Measurements from ENCODE around the gene HMGB4.

- TF ChIP-seq POLR2A (IDR thresholded peaks at IDR 0.05; ENCODE audit: low read depth, low read length) (no peak), USF2 (IDR thresholded peaks at IDR 0.05; ENCODE audit: low read depth, low read length) (no peak), CTCF (conservative IDR thresholded peaks at IDR 0.05; ENCODE audit: low read depth, low read length) (no peak), CEBPB (IDR thresholded peaks at IDR 0.05; ENCODE audit: low read depth, low read length) (no peak), SMC3 (IDR thresholded peaks at IDR 0.05; ENCODE audit: low read depth, low read length) (no peak), MXI1 (IDR thresholded peaks at IDR 0.05; ENCODE audit: borderline replicate concordance, low read depth, low read length) (no peak)
Observed at GRCh38 chr1:33886496-33886895, 22.6 kb downstream of the HMGB4 start.
